ENCODE measurements around the gene POLR3A.
"Not testable (repeated sequence)": the region's sequence is repeated elsewhere in the genome, so short reads cannot be mapped to it uniquely, and the experiment has no call there.

DNA sequence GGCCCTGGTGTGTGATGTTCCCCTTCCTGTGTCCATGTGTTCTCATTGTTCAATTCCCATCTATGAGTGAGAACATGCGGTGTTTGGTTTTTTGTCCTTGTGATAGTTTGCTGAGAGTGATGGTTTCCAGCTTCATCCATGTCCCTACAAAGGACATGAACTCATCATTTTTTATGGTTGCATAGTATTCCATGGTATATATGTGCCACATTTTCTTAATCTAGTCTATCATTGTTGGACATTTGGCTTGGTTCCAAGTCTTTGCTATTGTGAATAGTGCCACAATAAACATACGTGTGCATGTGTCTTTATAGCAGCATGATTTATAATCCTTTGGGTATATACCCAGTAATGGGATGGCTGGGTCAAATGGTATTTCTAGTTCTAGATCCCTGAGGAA, 35.6 kb upstream of the POLR3A start:
- TF ChIP-seq, protein P1, sequence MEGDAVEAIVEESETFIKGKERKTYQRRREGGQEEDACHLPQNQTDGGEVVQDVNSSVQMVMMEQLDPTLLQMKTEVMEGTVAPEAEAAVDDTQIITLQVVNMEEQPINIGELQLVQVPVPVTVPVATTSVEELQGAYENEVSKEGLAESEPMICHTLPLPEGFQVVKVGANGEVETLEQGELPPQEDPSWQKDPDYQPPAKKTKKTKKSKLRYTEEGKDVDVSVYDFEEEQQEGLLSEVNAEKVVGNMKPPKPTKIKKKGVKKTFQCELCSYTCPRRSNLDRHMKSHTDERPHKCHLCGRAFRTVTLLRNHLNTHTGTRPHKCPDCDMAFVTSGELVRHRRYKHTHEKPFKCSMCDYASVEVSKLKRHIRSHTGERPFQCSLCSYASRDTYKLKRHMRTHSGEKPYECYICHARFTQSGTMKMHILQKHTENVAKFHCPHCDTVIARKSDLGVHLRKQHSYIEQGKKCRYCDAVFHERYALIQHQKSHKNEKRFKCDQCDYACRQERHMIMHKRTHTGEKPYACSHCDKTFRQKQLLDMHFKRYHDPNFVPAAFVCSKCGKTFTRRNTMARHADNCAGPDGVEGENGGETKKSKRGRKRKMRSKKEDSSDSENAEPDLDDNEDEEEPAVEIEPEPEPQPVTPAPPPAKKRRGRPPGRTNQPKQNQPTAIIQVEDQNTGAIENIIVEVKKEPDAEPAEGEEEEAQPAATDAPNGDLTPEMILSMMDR (IDR thresholded peaks at IDR 0.05; ENCODE audit: poor library complexity), result not testable (repeated sequence)
- not testable (repeated sequence) for TF ChIP-seq EZH2 (IDR thresholded peaks at IDR 0.05; ENCODE audit: borderline replicate concordance)

Measured in hepatocyte (in vitro differentiated cells).